H9 (cell line): ENCODE data around the gene MEA1. TPM values are rescaled to one million over a fixed set of nuclear protein-coding genes. Genes with fewer than 3 reads are reported as not detected.

Source experiments
- DNase-seq: peaks from one replicate; pipeline ENCODE4 v3.0.0-alpha.2; 2017
- H2AFZ ChIP-seq: one replicate; pipeline ENCODE4 v1.6.1; 2013; ENCODE audit warnings: mild to moderate bottlenecking, low read length, control low read depth, moderate library complexity
- H2AK5ac ChIP-seq: 2 replicates; pipeline ENCODE4 v1.6.1; 2013; ENCODE audit warnings: low read length, control low read depth, mixed read lengths; ENCODE audit not compliant: insufficient read length
- H2BK120ac ChIP-seq: one replicate; pipeline ENCODE4 v1.6.1; 2013; ENCODE audit warnings: low read depth, mild to moderate bottlenecking, low read length, control low read depth, inconsistent platforms; ENCODE audit not compliant: poor library complexity, severe bottlenecking
- H2BK12ac ChIP-seq: 2 replicates; pipeline ENCODE4 v1.6.1; 2013; ENCODE audit warnings: low read length, control low read depth, mixed read lengths, low read depth; ENCODE audit not compliant: insufficient read length
- H2BK15ac ChIP-seq: 2 replicates; pipeline ENCODE4 v1.6.1; 2013; ENCODE audit warnings: low read depth, low read length, control low read depth
- H2BK20ac ChIP-seq: one replicate; pipeline ENCODE4 v1.6.1; 2013; ENCODE audit warnings: low read depth, mild to moderate bottlenecking, low read length, control low read depth, inconsistent platforms; ENCODE audit not compliant: poor library complexity, severe bottlenecking
- H2BK5ac ChIP-seq: 2 replicates; pipeline ENCODE4 v1.6.1; 2013; ENCODE audit warnings: low read length, control low read depth, mixed read lengths; ENCODE audit not compliant: insufficient read length
- H3K14ac ChIP-seq: 2 replicates; pipeline ENCODE4 v1.6.1; 2013; ENCODE audit warnings: low read length, control low read depth; ENCODE audit not compliant: insufficient read depth
- H3K18ac ChIP-seq: 2 replicates; pipeline ENCODE4 v1.6.1; 2013; ENCODE audit warnings: low read depth, mild to moderate bottlenecking, mixed read lengths, low read length, control low read depth; ENCODE audit not compliant: insufficient read length
- H3K23ac ChIP-seq: 2 replicates; pipeline ENCODE4 v1.6.1; 2013; ENCODE audit warnings: low read length, control low read depth, mixed read lengths, low read depth; ENCODE audit not compliant: insufficient read length
- H3K23me2 ChIP-seq: 2 replicates; pipeline ENCODE4 v1.6.1; 2013; ENCODE audit warnings: low read depth, mild to moderate bottlenecking, mixed read lengths, low read length, control low read depth; ENCODE audit not compliant: insufficient read length, poor library complexity, severe bottlenecking
- H3K27ac ChIP-seq: 2 replicates; pipeline ENCODE4 v1.5.1; 2013; ENCODE audit warnings: low read length, control low read depth, mixed read lengths, low read depth; ENCODE audit not compliant: insufficient read length
- H3K27me3 ChIP-seq: 2 replicates; pipeline ENCODE4 v1.6.1; 2013; ENCODE audit warnings: low read length, control low read depth, inconsistent platforms; ENCODE audit not compliant: insufficient read depth
- H3K4ac ChIP-seq: 2 replicates; pipeline ENCODE4 v1.6.1; 2013; ENCODE audit warnings: low read depth, mild to moderate bottlenecking, control low read depth, inconsistent platforms, low read length, moderate library complexity
- H3K4me1 ChIP-seq: 2 replicates; pipeline ENCODE4 v1.6.1; 2013; ENCODE audit warnings: low read length, control low read depth, inconsistent platforms; ENCODE audit not compliant: insufficient read depth
- H3K4me2 ChIP-seq: 2 replicates; pipeline ENCODE4 v1.6.1; 2013; ENCODE audit warnings: low read length, control low read depth, mixed read lengths; ENCODE audit not compliant: insufficient read length, insufficient read depth
- H3K56ac ChIP-seq: 2 replicates; pipeline ENCODE4 v1.6.1; 2013; ENCODE audit warnings: low read depth, mild to moderate bottlenecking, mixed read lengths, low read length, control low read depth; ENCODE audit not compliant: insufficient read length
- H3K79me1 ChIP-seq: 2 replicates; pipeline ENCODE4 v1.6.1; 2013; ENCODE audit warnings: low read depth, mild to moderate bottlenecking, moderate library complexity, low read length, control low read depth, inconsistent platforms; ENCODE audit not compliant: insufficient read depth, poor library complexity, severe bottlenecking
- H3K79me2 ChIP-seq: 2 replicates; pipeline ENCODE4 v1.6.1; 2013; ENCODE audit warnings: low read length, control low read depth, inconsistent platforms; ENCODE audit not compliant: insufficient read depth
- H3K9ac ChIP-seq: 2 replicates; pipeline ENCODE4 v1.6.1; 2013; ENCODE audit warnings: low read length, control low read depth, mixed read lengths; ENCODE audit not compliant: insufficient read length; ENCODE audit errors: extremely low read depth
- H3K9me3 ChIP-seq: one replicate; pipeline ENCODE4 v1.6.1; 2013; ENCODE audit warnings: low read depth, low read length, inconsistent platforms; ENCODE audit not compliant: control insufficient read depth
- H3T11ph ChIP-seq: one replicate; pipeline ENCODE4 v1.6.1; 2013; ENCODE audit warnings: mild to moderate bottlenecking, low read length, control low read depth, inconsistent platforms
- H4K20me1 ChIP-seq: one replicate; pipeline ENCODE4 v1.6.1; 2013; ENCODE audit not compliant: control insufficient read depth, insufficient read length, insufficient read depth
- H4K5ac ChIP-seq: 2 replicates; pipeline ENCODE4 v1.6.1; 2013; ENCODE audit warnings: low read depth, mild to moderate bottlenecking, mixed read lengths, low read length, control low read depth; ENCODE audit not compliant: insufficient read length
- H4K8ac ChIP-seq: replicated peaks from 2 replicates; pipeline ENCODE4 v1.6.1; 2013; ENCODE audit warnings: low read length, control low read depth, mixed read lengths, low read depth; ENCODE audit not compliant: insufficient read length
- H4K91ac ChIP-seq: 2 replicates; pipeline ENCODE4 v1.6.1; 2013; ENCODE audit warnings: low read depth, mild to moderate bottlenecking, moderate library complexity, mixed read lengths, low read length, control low read depth; ENCODE audit not compliant: insufficient read length
- H3K27ac Mint-ChIP-seq, 3 experiments: 2 replicates in 2 of 3; 3 replicates in 1 of 3; pipeline ENCODE4 v1.8.0; 2020 to 2021; ENCODE audit warnings: mixed read lengths in 3 of 3, mild to moderate bottlenecking in 1 of 3, moderate library complexity in 1 of 3
- H3K27me3 Mint-ChIP-seq: 2 replicates; pipeline ENCODE4 v1.8.0; 2021; ENCODE audit warnings: low read depth, mild to moderate bottlenecking, moderate library complexity, mixed read lengths
- H3K36me3 Mint-ChIP-seq, 3 experiments: 2 replicates in 2 of 3; 3 replicates in 1 of 3; pipeline ENCODE4 v1.8.0; 2020 to 2021; ENCODE audit warnings: low read depth in 3 of 3, mixed read lengths in 3 of 3; ENCODE audit not compliant: insufficient read depth in 1 of 3
- H3K4me1 Mint-ChIP-seq, 2 experiments: 2 replicates each; pipeline ENCODE4 v1.8.0; 2020; ENCODE audit warnings: mixed read lengths in 2 of 2
- H3K4me3 Mint-ChIP-seq, 2 experiments: 2 replicates in 1 of 2; 3 replicates in 1 of 2; pipeline ENCODE4 v1.8.0; 2020 to 2021; ENCODE audit warnings: mild to moderate bottlenecking in 2 of 2, mixed read lengths in 2 of 2, moderate library complexity in 1 of 2
- H3K9me3 Mint-ChIP-seq, 2 experiments: 2 replicates in 1 of 2; 3 replicates in 1 of 2; pipeline ENCODE4 v1.8.0; 2020; ENCODE audit warnings: mild to moderate bottlenecking in 2 of 2, mixed read lengths in 2 of 2, moderate library complexity in 1 of 2
- WGBS: extraction: QIAGEN DNeasy Blood & Tissue Kit; methylation state at CpG from one replicate; pipeline ENCODE4 v1.1.7; 2013; ENCODE audit warnings: missing lambda C conversion rate, low lambda C conversion rate, mixed read lengths; ENCODE audit not compliant: insufficient read length; ENCODE audit errors: extremely low coverage; 5-methylcytosine and 5-hydroxymethylcytosine counted together
- total RNA-seq: library from RNA; stranded (reverse); gene quantifications from 2 replicates; pipeline ENCODE4 v1.2.1, GENCODE V29; 2021
- TF ChIP-seq, protein P1 (sequence below): fragments of 200-600 bp; sonication (generic); conservative IDR thresholded peaks from 3 replicates; pipeline ENCODE4 v1.8.0; 2021; ENCODE audit warnings: antibody characterized with exemption, mild to moderate bottlenecking

The MEA1 gene
- total RNA-seq, 1 experiment from 2014 or later, result 113 TPM

DNA sequence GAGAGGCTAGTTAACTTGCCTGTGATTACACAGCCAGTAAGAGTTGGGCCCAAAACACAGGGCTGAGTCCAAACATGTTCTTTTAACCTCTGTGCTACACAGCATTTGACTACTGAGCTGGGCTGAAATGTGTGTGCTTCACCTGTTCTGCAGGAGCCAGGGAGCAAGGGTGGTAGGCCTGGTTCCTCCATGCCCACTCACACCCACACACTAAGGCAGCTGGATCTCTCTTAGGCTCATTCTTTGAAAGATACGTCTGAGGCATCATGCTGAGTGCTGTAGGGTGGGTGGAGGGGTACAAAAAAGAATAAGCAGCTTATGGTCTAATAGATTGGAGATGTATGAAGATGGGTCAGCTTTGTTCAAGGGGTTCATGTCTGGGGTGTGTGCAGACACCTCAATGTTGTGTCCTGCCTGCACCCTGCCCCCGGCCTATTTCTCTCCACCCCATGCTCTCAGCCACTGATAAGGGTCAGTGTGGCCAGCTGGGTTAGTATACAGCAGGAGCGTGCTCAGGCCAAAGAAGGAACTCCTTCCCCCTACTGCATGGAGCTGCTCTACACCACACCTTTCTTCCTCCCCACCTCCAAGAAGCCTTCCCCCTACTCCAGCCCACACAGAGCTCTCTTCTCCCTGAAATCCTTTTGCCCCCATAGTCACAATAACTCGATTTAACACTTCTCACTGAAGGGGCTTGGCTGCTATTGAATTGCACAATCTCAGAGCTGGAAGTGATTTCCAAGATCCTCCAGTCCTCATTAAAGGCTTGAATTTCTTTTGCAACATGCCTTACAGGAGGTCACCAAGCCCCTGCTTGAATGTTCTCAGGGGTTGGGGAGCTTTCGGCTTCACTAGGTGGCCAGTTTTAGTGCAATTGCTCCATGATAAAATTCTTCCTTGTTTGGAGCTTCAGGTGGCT is 26.0 kb downstream of the MEA1 start:
- Histone ChIP-seq H3K9me3 (no peaks in the 10 kb centered on the region), H2AFZ (no peak overlapping the region), H2BK5ac (no peak overlapping the region), H3K27me3 (no peaks in the 10 kb centered on the region), H3K4me2 (no peak overlapping the region), H4K5ac (no peak overlapping the region), H3T11ph (no peak overlapping the region), H4K91ac (no peak overlapping the region), H3K79me2 (no peaks in the 10 kb centered on the region; the same call in 1 of the 2 replicates), H4K8ac (no peak overlapping the region), H3K18ac (no peak overlapping the region), H3K14ac (no peak overlapping the region), H3K9ac (no peak overlapping the region), H3K23ac (no peak overlapping the region), H2BK15ac (no peak overlapping the region), H3K23me2 (peaks cover 6% of the 10 kb centered on the region), H2BK120ac (no peak overlapping the region), H3K27ac (no peak overlapping the region), H2BK12ac (no peak overlapping the region), H3K4ac (no peak overlapping the region), H3K79me1 (peaks cover 4% of the 10 kb centered on the region), H4K20me1 (no peaks in the 10 kb centered on the region), H2AK5ac (no peak overlapping the region), H3K56ac (no peak overlapping the region), H3K4me1 (no peaks in the 10 kb centered on the region), H2BK20ac (no peak overlapping the region)
- no CpG with 5 or more reads among the region's 5 CpGs for WGBS
- Mint-ChIP-seq H3K27me3 (no peaks in the 10 kb centered on the region; the same call in 1 of the 2 replicates), H3K9me3 (no peaks in the 10 kb centered on the region), H3K27ac (peak overlapping the region in 2 of 3 experiments; percentile 14 to 17; a peak in 2 of 7 replicates), H3K36me3 (peaks cover 12 to 42% (median 26%) of the 10 kb centered on the region in 3 experiments), H3K4me3 (no peak overlapping the region), H3K4me1 (peaks cover 20 to 28% of the 10 kb centered on the region in 2 experiments)
- TF ChIP-seq, protein P1, sequence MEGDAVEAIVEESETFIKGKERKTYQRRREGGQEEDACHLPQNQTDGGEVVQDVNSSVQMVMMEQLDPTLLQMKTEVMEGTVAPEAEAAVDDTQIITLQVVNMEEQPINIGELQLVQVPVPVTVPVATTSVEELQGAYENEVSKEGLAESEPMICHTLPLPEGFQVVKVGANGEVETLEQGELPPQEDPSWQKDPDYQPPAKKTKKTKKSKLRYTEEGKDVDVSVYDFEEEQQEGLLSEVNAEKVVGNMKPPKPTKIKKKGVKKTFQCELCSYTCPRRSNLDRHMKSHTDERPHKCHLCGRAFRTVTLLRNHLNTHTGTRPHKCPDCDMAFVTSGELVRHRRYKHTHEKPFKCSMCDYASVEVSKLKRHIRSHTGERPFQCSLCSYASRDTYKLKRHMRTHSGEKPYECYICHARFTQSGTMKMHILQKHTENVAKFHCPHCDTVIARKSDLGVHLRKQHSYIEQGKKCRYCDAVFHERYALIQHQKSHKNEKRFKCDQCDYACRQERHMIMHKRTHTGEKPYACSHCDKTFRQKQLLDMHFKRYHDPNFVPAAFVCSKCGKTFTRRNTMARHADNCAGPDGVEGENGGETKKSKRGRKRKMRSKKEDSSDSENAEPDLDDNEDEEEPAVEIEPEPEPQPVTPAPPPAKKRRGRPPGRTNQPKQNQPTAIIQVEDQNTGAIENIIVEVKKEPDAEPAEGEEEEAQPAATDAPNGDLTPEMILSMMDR, result no peak
- DNase-seq, result no peak
